WTC11 (cell line): Measurements from ENCODE around the gene KRT83. TPM values are rescaled to one million over a fixed set of nuclear protein-coding genes. Genes with fewer than 3 reads are reported as not detected.

Experiments
- ATAC-seq: fragments of 200-7000 bp; cut with Tn5 transposase; 2 replicates; pipeline ENCODE4 v1.10.0; 2021; ENCODE audit warnings: mild to moderate bottlenecking, moderate library complexity
- CTCF ChIA-PET: fragments of 300-600 bp; sonication (Branson Sonifier 250); formaldehyde crosslinking; loops from one replicate; lab custom pipeline; 2021; ENCODE audit warnings: antibody characterized with exemption; lab: Charles Lee
- POLR2A ChIA-PET: fragments of 350-600 bp; sonication (Branson Sonifier 250); formaldehyde crosslinking; loops from one replicate; lab custom pipeline; 2021; ENCODE audit warnings: antibody characterized with exemption; lab: Charles Lee
- DNase-seq: peaks from one replicate; pipeline ENCODE4 v3.0.0; 2021; ENCODE audit warnings: low spot score
- H3K27ac Mint-ChIP-seq: 2 replicates; pipeline ENCODE4 v1.8.0; 2021; ENCODE audit warnings: mixed read lengths
- H3K27me3 Mint-ChIP-seq: 2 replicates; pipeline ENCODE4 v1.8.0; 2021; ENCODE audit warnings: low read depth, mild to moderate bottlenecking, moderate library complexity, mixed read lengths
- H3K36me3 Mint-ChIP-seq: 2 replicates; pipeline ENCODE4 v1.8.0; 2021; ENCODE audit warnings: mixed read lengths
- H3K4me1 Mint-ChIP-seq: 2 replicates; pipeline ENCODE4 v1.8.0; 2022; ENCODE audit warnings: mixed read lengths
- H3K4me3 Mint-ChIP-seq: 2 replicates; pipeline ENCODE4 v1.8.0; 2021; ENCODE audit warnings: mild to moderate bottlenecking, moderate library complexity, mixed read lengths
- H3K9me3 Mint-ChIP-seq: 2 replicates; pipeline ENCODE4 v1.8.0; 2021; ENCODE audit warnings: mixed read lengths
- CBFB ChIP-seq: sonication (generic); formaldehyde crosslinking; IDR thresholded peaks from 2 replicates; pipeline ENCODE4 v1.8.1; 2022; ENCODE audit warnings: mild to moderate bottlenecking, low read depth, missing genetic modification reagents
- ELF4 ChIP-seq: sonication (generic); formaldehyde crosslinking; IDR thresholded peaks from 2 replicates; pipeline ENCODE4 v1.8.1; 2022; ENCODE audit warnings: low read depth, mild to moderate bottlenecking, moderate library complexity, missing genetic modification reagents
- ESRRA ChIP-seq: sonication (generic); formaldehyde crosslinking; IDR thresholded peaks from 2 replicates; pipeline ENCODE4 v1.8.1; 2022; ENCODE audit warnings: mild to moderate bottlenecking, missing genetic modification reagents, borderline replicate concordance
- FOXK1 ChIP-seq: sonication (generic); formaldehyde crosslinking; IDR thresholded peaks from 2 replicates; pipeline ENCODE4 v1.8.0; 2022; ENCODE audit warnings: mild to moderate bottlenecking, moderate library complexity, missing genetic modification reagents
- NR1H2 ChIP-seq: sonication (generic); formaldehyde crosslinking; IDR thresholded peaks from 2 replicates; pipeline ENCODE4 v1.9.0; 2021; ENCODE audit warnings: mild to moderate bottlenecking, moderate library complexity, missing genetic modification reagents
- NR2C2 ChIP-seq: sonication (generic); formaldehyde crosslinking; IDR thresholded peaks from 2 replicates; pipeline ENCODE4 v1.8.0; 2022; ENCODE audit warnings: mild to moderate bottlenecking, missing genetic modification reagents
- RELA ChIP-seq: sonication (generic); formaldehyde crosslinking; IDR thresholded peaks from 2 replicates; pipeline ENCODE4 v1.8.1; 2022; ENCODE audit warnings: missing genetic modification reagents, mild to moderate bottlenecking, borderline replicate concordance
- SOX15 ChIP-seq: fragments of 250-450 bp; sonication (Bioruptor Pico); IDR thresholded peaks from 2 replicates; pipeline ENCODE4 v1.9.0; 2021; ENCODE audit warnings: mild to moderate bottlenecking
- SP1 ChIP-seq: sonication (generic); formaldehyde crosslinking; conservative IDR thresholded peaks from 2 replicates; pipeline ENCODE4 v1.8.1; 2022; ENCODE audit warnings: missing genetic modification reagents
- TCF7 ChIP-seq: sonication (generic); formaldehyde crosslinking; IDR thresholded peaks from 2 replicates; pipeline ENCODE4 v1.8.0; 2022; ENCODE audit warnings: mild to moderate bottlenecking, low read depth, missing genetic modification reagents, moderate library complexity
- TEAD1 ChIP-seq: sonication (generic); formaldehyde crosslinking; IDR thresholded peaks from 2 replicates; pipeline ENCODE4 v1.8.0; 2022; ENCODE audit warnings: mild to moderate bottlenecking, missing genetic modification reagents
- ZBTB21 ChIP-seq: sonication (generic); formaldehyde crosslinking; IDR thresholded peaks from 2 replicates; pipeline ENCODE4 v1.8.1; 2023; ENCODE audit warnings: mild to moderate bottlenecking, missing genetic modification reagents, borderline replicate concordance
- ZNF232 ChIP-seq: sonication (generic); formaldehyde crosslinking; IDR thresholded peaks from 2 replicates; pipeline ENCODE4 v1.8.0; 2022; ENCODE audit warnings: mild to moderate bottlenecking, missing genetic modification reagents
- ZNF317 ChIP-seq: sonication (generic); formaldehyde crosslinking; IDR thresholded peaks from 2 replicates; pipeline ENCODE4 v1.8.1; 2023; ENCODE audit warnings: low read depth, mild to moderate bottlenecking, moderate library complexity, missing genetic modification reagents, borderline replicate concordance
- ZNF416 ChIP-seq: fragments of 250-450 bp; sonication (Bioruptor Pico); IDR thresholded peaks from 2 replicates; pipeline ENCODE4 v1.9.0; 2021; ENCODE audit warnings: mild to moderate bottlenecking, inconsistent platforms
- total RNA-seq: library from RNA; stranded (reverse); gene quantifications from 3 replicates; pipeline ENCODE4 v1.2.3, GENCODE V29; 2021
- TF ChIP-seq, protein P1 (sequence below): fragments of 200-600 bp; IDR thresholded peaks from 2 replicates; pipeline ENCODE4 v1.8.0; 2022; ENCODE audit warnings: antibody characterized with exemption
- TF ChIP-seq, protein P2 (sequence below): sonication (generic); formaldehyde crosslinking; IDR thresholded peaks from 2 replicates; pipeline ENCODE4 v1.8.0; 2022; ENCODE audit warnings: mild to moderate bottlenecking, missing genetic modification reagents
- TF ChIP-seq, protein P3 (sequence below): sonication (generic); formaldehyde crosslinking; IDR thresholded peaks from 2 replicates; pipeline ENCODE4 v1.8.1; 2023; ENCODE audit warnings: mild to moderate bottlenecking, moderate library complexity, missing genetic modification reagents
- TF ChIP-seq, protein P4 (sequence below): sonication (generic); formaldehyde crosslinking; IDR thresholded peaks from 2 replicates; pipeline ENCODE4 v1.8.1; 2023; ENCODE audit warnings: mild to moderate bottlenecking, missing genetic modification reagents, borderline replicate concordance
- TF ChIP-seq, protein P5 (sequence below): sonication (generic); formaldehyde crosslinking; IDR thresholded peaks from 2 replicates; pipeline ENCODE4 v1.8.1; 2023; ENCODE audit warnings: mild to moderate bottlenecking, missing genetic modification reagents, moderate library complexity
- TF ChIP-seq, protein P6 (sequence below): fragments of 250-450 bp; sonication (Bioruptor Pico); IDR thresholded peaks from 2 replicates; pipeline ENCODE4 v1.9.0; 2021; ENCODE audit warnings: mild to moderate bottlenecking
- TF ChIP-seq, protein P7 (sequence below): sonication (generic); formaldehyde crosslinking; IDR thresholded peaks from 2 replicates; pipeline ENCODE4 v1.8.1; 2022; ENCODE audit warnings: mild to moderate bottlenecking, missing genetic modification reagents, moderate library complexity, borderline replicate concordance

Gene KRT83
- total RNA-seq, 1 experiment from 2014 or later = not detected

DNA sequence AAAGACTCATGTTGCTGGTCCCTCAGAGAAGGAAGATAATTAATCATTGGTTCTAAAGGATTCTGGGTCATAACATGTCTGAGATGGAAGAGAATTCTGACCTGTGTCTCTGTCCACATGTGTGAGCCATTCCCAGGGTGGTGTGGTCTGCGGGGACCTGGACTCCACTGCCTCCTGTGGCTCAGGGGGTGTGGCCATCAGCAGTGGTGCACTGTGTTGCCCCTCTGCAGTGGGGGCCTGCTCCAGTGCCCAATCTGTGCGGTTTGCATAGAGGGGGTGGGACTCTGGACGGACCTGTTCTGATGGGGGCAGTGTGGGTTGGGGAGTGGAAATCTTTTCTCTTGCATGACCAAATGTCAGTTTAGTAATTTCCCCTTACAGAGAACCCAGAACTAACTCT lies 32.6 kb upstream of the KRT83 start (continued):
- TF ChIP-seq TCF7 (CRISPR knock-in tag) = no peak
- TF ChIP-seq ZNF317 (CRISPR knock-in tag) = no peak
- TF ChIP-seq, protein P1, sequence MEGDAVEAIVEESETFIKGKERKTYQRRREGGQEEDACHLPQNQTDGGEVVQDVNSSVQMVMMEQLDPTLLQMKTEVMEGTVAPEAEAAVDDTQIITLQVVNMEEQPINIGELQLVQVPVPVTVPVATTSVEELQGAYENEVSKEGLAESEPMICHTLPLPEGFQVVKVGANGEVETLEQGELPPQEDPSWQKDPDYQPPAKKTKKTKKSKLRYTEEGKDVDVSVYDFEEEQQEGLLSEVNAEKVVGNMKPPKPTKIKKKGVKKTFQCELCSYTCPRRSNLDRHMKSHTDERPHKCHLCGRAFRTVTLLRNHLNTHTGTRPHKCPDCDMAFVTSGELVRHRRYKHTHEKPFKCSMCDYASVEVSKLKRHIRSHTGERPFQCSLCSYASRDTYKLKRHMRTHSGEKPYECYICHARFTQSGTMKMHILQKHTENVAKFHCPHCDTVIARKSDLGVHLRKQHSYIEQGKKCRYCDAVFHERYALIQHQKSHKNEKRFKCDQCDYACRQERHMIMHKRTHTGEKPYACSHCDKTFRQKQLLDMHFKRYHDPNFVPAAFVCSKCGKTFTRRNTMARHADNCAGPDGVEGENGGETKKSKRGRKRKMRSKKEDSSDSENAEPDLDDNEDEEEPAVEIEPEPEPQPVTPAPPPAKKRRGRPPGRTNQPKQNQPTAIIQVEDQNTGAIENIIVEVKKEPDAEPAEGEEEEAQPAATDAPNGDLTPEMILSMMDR = no peak
- TF ChIP-seq ZBTB21 (CRISPR knock-in tag) = no peak
- TF ChIP-seq, protein P2, sequence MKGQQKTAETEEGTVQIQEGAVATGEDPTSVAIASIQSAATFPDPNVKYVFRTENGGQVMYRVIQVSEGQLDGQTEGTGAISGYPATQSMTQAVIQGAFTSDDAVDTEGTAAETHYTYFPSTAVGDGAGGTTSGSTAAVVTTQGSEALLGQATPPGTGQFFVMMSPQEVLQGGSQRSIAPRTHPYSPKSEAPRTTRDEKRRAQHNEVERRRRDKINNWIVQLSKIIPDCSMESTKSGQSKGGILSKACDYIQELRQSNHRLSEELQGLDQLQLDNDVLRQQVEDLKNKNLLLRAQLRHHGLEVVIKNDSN (CRISPR knock-in tag) = no peak
- no peak for TF ChIP-seq ZNF232
- TF ChIP-seq TEAD1 (CRISPR knock-in tag) = no peak
- no peak for TF ChIP-seq ELF4 (CRISPR knock-in tag)
- no peak for TF ChIP-seq SP1 (CRISPR knock-in tag)
- TF ChIP-seq ZNF416 = no peak
- TF ChIP-seq, protein P3, sequence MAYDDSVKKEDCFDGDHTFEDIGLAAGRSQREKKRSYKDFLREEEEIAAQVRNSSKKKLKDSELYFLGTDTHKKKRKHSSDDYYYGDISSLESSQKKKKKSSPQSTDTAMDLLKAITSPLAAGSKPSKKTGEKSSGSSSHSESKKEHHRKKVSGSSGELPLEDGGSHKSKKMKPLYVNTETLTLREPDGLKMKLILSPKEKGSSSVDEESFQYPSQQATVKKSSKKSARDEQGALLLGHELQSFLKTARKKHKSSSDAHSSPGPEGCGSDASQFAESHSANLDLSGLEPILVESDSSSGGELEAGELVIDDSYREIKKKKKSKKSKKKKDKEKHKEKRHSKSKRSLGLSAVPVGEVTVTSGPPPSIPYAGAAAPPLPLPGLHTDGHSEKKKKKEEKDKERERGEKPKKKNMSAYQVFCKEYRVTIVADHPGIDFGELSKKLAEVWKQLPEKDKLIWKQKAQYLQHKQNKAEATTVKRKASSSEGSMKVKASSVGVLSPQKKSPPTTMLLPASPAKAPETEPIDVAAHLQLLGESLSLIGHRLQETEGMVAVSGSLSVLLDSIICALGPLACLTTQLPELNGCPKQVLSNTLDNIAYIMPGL (CRISPR knock-in tag) = no peak
- TF ChIP-seq, protein P4, sequence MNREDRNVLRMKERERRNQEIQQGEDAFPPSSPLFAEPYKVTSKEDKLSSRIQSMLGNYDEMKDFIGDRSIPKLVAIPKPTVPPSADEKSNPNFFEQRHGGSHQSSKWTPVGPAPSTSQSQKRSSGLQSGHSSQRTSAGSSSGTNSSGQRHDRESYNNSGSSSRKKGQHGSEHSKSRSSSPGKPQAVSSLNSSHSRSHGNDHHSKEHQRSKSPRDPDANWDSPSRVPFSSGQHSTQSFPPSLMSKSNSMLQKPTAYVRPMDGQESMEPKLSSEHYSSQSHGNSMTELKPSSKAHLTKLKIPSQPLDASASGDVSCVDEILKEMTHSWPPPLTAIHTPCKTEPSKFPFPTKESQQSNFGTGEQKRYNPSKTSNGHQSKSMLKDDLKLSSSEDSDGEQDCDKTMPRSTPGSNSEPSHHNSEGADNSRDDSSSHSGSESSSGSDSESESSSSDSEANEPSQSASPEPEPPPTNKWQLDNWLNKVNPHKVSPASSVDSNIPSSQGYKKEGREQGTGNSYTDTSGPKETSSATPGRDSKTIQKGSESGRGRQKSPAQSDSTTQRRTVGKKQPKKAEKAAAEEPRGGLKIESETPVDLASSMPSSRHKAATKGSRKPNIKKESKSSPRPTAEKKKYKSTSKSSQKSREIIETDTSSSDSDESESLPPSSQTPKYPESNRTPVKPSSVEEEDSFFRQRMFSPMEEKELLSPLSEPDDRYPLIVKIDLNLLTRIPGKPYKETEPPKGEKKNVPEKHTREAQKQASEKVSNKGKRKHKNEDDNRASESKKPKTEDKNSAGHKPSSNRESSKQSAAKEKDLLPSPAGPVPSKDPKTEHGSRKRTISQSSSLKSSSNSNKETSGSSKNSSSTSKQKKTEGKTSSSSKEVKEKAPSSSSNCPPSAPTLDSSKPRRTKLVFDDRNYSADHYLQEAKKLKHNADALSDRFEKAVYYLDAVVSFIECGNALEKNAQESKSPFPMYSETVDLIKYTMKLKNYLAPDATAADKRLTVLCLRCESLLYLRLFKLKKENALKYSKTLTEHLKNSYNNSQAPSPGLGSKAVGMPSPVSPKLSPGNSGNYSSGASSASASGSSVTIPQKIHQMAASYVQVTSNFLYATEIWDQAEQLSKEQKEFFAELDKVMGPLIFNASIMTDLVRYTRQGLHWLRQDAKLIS = no peak

DNA sequence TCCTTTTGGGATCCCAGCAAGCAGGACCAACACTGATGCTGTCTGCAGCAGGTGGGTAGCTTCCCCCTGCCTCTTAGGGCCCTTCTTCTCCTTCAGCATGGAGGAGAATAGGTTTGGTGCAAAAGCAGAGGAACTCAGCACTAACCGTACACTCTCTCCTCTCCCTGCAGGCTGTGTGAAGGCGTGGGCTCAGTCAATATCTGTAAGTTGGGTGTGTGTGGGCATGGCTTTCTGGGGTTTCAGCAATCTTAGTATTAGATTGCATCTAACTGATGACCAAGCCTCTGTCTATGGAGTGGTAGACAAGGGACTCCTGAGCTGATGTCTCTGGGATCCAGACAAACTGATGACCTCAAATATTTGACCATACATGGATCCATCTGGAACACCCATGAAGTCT lies 31.8 kb upstream of the KRT83 start:
- POLR2A ChIA-PET = no interaction called here
- CTCF ChIA-PET = interaction anchor here (1.2 to 2.2 kb wide), 4 partner anchors 9 to 131 kb away, joined by 5 to 8 read pairs (median 6); no protein-coding TSS in a partner anchor
- TF ChIP-seq SOX15 (no peak), NR2C2 (CRISPR knock-in tag) (no peak), CBFB (CRISPR knock-in tag) (no peak), NR1H2 (CRISPR knock-in tag) (no peak), FOXK1 (CRISPR knock-in tag) (no peak), RELA (no peak), ESRRA (CRISPR knock-in tag) (no peak), TCF7 (CRISPR knock-in tag) (no peak)
- TF ChIP-seq, protein P5, sequence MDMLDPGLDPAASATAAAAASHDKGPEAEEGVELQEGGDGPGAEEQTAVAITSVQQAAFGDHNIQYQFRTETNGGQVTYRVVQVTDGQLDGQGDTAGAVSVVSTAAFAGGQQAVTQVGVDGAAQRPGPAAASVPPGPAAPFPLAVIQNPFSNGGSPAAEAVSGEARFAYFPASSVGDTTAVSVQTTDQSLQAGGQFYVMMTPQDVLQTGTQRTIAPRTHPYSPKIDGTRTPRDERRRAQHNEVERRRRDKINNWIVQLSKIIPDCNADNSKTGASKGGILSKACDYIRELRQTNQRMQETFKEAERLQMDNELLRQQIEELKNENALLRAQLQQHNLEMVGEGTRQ (CRISPR knock-in tag) = no peak
- TF ChIP-seq, protein P6, sequence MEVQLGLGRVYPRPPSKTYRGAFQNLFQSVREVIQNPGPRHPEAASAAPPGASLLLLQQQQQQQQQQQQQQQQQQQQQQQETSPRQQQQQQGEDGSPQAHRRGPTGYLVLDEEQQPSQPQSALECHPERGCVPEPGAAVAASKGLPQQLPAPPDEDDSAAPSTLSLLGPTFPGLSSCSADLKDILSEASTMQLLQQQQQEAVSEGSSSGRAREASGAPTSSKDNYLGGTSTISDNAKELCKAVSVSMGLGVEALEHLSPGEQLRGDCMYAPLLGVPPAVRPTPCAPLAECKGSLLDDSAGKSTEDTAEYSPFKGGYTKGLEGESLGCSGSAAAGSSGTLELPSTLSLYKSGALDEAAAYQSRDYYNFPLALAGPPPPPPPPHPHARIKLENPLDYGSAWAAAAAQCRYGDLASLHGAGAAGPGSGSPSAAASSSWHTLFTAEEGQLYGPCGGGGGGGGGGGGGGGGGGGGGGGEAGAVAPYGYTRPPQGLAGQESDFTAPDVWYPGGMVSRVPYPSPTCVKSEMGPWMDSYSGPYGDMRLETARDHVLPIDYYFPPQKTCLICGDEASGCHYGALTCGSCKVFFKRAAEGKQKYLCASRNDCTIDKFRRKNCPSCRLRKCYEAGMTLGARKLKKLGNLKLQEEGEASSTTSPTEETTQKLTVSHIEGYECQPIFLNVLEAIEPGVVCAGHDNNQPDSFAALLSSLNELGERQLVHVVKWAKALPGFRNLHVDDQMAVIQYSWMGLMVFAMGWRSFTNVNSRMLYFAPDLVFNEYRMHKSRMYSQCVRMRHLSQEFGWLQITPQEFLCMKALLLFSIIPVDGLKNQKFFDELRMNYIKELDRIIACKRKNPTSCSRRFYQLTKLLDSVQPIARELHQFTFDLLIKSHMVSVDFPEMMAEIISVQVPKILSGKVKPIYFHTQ = no peak
- TF ChIP-seq, protein P7, sequence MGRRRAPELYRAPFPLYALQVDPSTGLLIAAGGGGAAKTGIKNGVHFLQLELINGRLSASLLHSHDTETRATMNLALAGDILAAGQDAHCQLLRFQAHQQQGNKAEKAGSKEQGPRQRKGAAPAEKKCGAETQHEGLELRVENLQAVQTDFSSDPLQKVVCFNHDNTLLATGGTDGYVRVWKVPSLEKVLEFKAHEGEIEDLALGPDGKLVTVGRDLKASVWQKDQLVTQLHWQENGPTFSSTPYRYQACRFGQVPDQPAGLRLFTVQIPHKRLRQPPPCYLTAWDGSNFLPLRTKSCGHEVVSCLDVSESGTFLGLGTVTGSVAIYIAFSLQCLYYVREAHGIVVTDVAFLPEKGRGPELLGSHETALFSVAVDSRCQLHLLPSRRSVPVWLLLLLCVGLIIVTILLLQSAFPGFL = no peak

More for the DNA sequence above, 31.8 kb upstream of the KRT83 start:
- Mint-ChIP-seq H3K27ac (no peak overlapping the region), H3K36me3 (no peaks in the 10 kb centered on the region), H3K9me3 (no peaks in the 10 kb centered on the region), H3K27me3 (no peaks in the 10 kb centered on the region), H3K4me1 (peaks cover 8% of the 10 kb centered on the region; the same call in 1 of the 2 replicates), H3K4me3 (no peak overlapping the region)
- no peak for ATAC-seq
- DNase-seq = no peak
